ENCODE data around the gene MICAL3.

DNA sequence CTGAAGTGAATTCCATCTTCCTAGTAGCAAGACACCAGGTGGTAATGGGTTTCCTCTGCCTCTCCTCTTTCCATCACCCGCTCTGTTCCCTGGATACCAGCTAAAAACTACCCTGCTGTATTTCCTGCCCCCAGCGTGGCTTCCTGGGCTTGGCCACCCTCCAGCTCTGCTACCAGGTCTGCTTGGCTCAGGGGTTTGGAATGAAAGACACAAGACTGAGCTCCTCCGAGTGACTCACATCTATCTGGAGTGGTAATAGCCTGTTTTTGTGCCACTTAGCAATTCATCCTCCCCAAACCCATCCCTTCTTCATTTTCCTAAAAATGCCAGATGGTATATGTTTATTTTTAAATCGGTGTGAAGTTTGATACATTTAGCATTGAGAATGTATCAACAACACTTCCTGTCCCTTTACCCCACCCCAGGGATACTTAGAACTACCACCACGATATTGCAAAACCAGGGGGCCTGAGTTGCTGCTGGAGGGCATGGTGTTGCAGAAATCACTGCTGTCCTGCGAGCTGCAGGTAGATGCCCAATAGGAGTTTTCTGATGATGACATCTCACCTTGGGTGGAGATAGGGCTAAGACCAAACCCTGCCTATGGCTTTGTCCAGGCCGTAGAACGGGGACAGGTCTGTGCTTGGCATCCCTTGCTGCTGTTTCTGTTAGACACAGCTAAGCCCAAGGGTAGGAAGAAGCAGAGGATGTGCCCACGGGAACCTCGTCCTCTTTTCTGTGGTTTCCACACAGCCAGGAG is 7.5 kb upstream of the MICAL3 start:
- TF ChIP-seq CTBP1 (IDR thresholded peaks at IDR 0.05; ENCODE audit: borderline replicate concordance) = no peak
- TF ChIP-seq SUZ12 (IDR thresholded peaks at IDR 0.05) = no peak
